RWPE2 (cell line): Measurements from ENCODE around the gene ABCA13.
A peak's percentile ranks its signal among the peaks of the same experiment; 100 is the strongest.

Experiments
- ATAC-seq: fragments of 200-7000 bp; cut with Tn5 transposase; 3 replicates; pipeline ENCODE4 v1.9.1; 2021; ENCODE audit warnings: low read depth
- DNase-seq: peaks from one replicate; pipeline ENCODE4 v3.0.0-alpha.2; 2020; ENCODE audit warnings: low spot score
- H3K27ac ChIP-seq: fragments of 450-650 bp; 2 replicates; pipeline ENCODE4 v1.5.1; 2017; ENCODE audit warnings: mild to moderate bottlenecking; ENCODE audit not compliant: poor library complexity, severe bottlenecking
- H3K27me3 ChIP-seq: fragments of 250-450 bp; sonication (Bioruptor Pico); 2 replicates; pipeline ENCODE4 v1.5.1; 2021; ENCODE audit warnings: mild to moderate bottlenecking, moderate library complexity; ENCODE audit not compliant: insufficient read depth, poor library complexity, severe bottlenecking
- H3K36me3 ChIP-seq: fragments of 250-450 bp; sonication (Bioruptor Pico); 2 replicates; pipeline ENCODE4 v1.5.1; 2020; ENCODE audit warnings: low read depth, mild to moderate bottlenecking, moderate library complexity
- H3K4me1 ChIP-seq: fragments of 250-450 bp; sonication (Bioruptor Pico); 2 replicates; pipeline ENCODE4 v1.5.1; 2021; ENCODE audit warnings: mild to moderate bottlenecking, moderate library complexity; ENCODE audit not compliant: insufficient read depth, poor library complexity, severe bottlenecking
- H3K4me3 ChIP-seq: fragments of 250-450 bp; sonication (Bioruptor Pico); 2 replicates; pipeline ENCODE4 v1.5.1; 2021; ENCODE audit warnings: mild to moderate bottlenecking, moderate library complexity; ENCODE audit not compliant: severe bottlenecking
- H3K9me3 ChIP-seq: fragments of 250-450 bp; sonication (Bioruptor Pico); 2 replicates; pipeline ENCODE4 v1.5.1; 2021; ENCODE audit warnings: mild to moderate bottlenecking, moderate library complexity; ENCODE audit not compliant: severe bottlenecking
- CTCF ChIP-seq: fragments of 450-650 bp; IDR thresholded peaks from one replicate; pipeline ENCODE4 v1.5.1; 2017; ENCODE audit warnings: mild to moderate bottlenecking, moderate library complexity; ENCODE audit not compliant: poor library complexity, severe bottlenecking

Gene ABCA13

GRCh38 chr7:48414011-48414732 lies 242.9 kb downstream of the ABCA13 start:
- Histone ChIP-seq H3K27ac (no peak overlapping the region), H3K36me3 (no peaks in the 10 kb centered on the region), H3K9me3 (no peaks in the 10 kb centered on the region), H3K27me3 (no peaks in the 10 kb centered on the region), H3K4me3 (no peak overlapping the region), H3K4me1 (peaks cover under 1% of the 10 kb centered on the region)
- no peak for TF ChIP-seq CTCF
- DNase-seq (no peak), ATAC-seq (peak; percentile 33; the same call in 1 of the 3 replicates)

- H3K4me3 ChIP-seq = no peak overlapping the region
- no peak for ATAC-seq
- H3K27ac ChIP-seq = no peak overlapping the region
- H3K36me3 ChIP-seq = no peaks in the 10 kb centered on the region
- no peaks in the 10 kb centered on the region for H3K27me3 ChIP-seq
- no peak for DNase-seq
- H3K4me1 ChIP-seq = peaks cover 12% of the 10 kb centered on the region
- no peak for TF ChIP-seq CTCF
- no peaks in the 10 kb centered on the region for H3K9me3 ChIP-seq
These were observed 245.2 kb downstream of the ABCA13 start for GRCh38 chr7:48416327-48416908.

GRCh38 chr7:48419401-48419800 lies 248.1 kb downstream of the ABCA13 start:
- Histone ChIP-seq H3K4me1 (peaks cover 14% of the 10 kb centered on the region), H3K27me3 (no peaks in the 10 kb centered on the region), H3K36me3 (no peaks in the 10 kb centered on the region), H3K9me3 (no peaks in the 10 kb centered on the region), H3K27ac (no peak overlapping the region), H3K4me3 (no peak overlapping the region)
- ATAC-seq (peak; percentile 58; the same call in 1 of the 3 replicates), DNase-seq (no peak)
- no peak for TF ChIP-seq CTCF

- no peaks in the 10 kb centered on the region for H3K27me3 ChIP-seq
- no peaks in the 10 kb centered on the region for H3K36me3 ChIP-seq
- ATAC-seq (no peak), DNase-seq (no peak)
- no peak overlapping the region for H3K27ac ChIP-seq
- H3K9me3 ChIP-seq = no peaks in the 10 kb centered on the region
- no peak for TF ChIP-seq CTCF
- peaks cover 14% of the 10 kb centered on the region for H3K4me1 ChIP-seq
- H3K4me3 ChIP-seq = no peak overlapping the region
These were observed 248.9 kb downstream of the ABCA13 start for GRCh38 chr7:48420206-48420605.

GRCh38 chr7:48421357-48421756 lies 250.1 kb downstream of the ABCA13 start:
- DNase-seq = no peak
- ATAC-seq = peak; percentile 49; the same call in 1 of the 3 replicates
- Histone ChIP-seq H3K27me3 (no peaks in the 10 kb centered on the region), H3K4me1 (peaks cover 19% of the 10 kb centered on the region), H3K9me3 (no peaks in the 10 kb centered on the region), H3K36me3 (no peaks in the 10 kb centered on the region), H3K27ac (no peak overlapping the region), H3K4me3 (no peak overlapping the region)
- no peak for TF ChIP-seq CTCF
